ENCODE results near the gene TMOD3.

TMOD3 gene

DNA sequence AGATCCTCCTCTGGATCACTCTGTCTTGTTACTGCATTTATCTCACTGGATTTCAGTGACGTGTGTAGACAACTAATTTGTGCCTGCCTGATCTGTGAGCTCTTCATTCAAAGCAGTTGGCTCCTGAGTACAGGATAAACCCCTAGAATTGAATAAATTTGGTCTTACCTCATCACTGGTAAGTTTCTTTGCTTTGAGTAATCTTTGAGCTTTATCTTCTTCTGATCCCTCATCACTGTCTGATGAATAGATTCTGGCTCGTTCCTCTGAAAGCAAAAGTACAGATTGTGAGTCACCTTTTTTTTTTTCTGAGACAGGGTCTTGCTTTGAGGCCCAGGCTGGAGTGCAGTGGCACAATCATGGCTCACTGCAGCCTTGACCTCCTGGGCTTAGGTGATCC lies 117.7 kb downstream of the TMOD3 start:
- TF ChIP-seq EZH2phosphoT487 (conservative IDR thresholded peaks at IDR 0.05; ENCODE audit: low read length) (no peak), CTCF (IDR thresholded peaks at IDR 0.05; ENCODE audit: insufficient read depth, low read length, poor library complexity, severe bottlenecking) (no peak)
- H3K4me2 ChIP-seq (ENCODE audit: low read depth, low read length, poor library complexity, severe bottlenecking): no peak overlapping the region
- no peaks in the 10 kb centered on the region for H3K9me3 ChIP-seq (ENCODE audit: insufficient read depth, low read length)
- H3K27me3 ChIP-seq (ENCODE audit: low read length): no peaks in the 10 kb centered on the region
- H3K27ac ChIP-seq (ENCODE audit: low read depth, low read length): no peak overlapping the region
- H3K9me2 ChIP-seq (replicated peaks; ENCODE audit: insufficient read depth, low read length): no peaks in the 10 kb centered on the region
- H4K20me1 ChIP-seq (ENCODE audit: low read depth, low read length): no peaks in the 10 kb centered on the region
- H3K79me2 ChIP-seq (ENCODE audit: insufficient read depth, low read length): no peaks in the 10 kb centered on the region
- no peaks in the 10 kb centered on the region for H3F3A ChIP-seq (ENCODE audit: insufficient read depth)
- no peak overlapping the region for H2AFZ ChIP-seq (ENCODE audit: low read depth, low read length, severe bottlenecking)
- no peak overlapping the region for H3K9ac ChIP-seq (ENCODE audit: low read length)
- H3K4me3 ChIP-seq (ENCODE audit: insufficient read depth, low read length, poor library complexity, severe bottlenecking): no peak overlapping the region
- H3K36me3 ChIP-seq (ENCODE audit: low read length): peaks cover 25% of the 10 kb centered on the region

DNA sequence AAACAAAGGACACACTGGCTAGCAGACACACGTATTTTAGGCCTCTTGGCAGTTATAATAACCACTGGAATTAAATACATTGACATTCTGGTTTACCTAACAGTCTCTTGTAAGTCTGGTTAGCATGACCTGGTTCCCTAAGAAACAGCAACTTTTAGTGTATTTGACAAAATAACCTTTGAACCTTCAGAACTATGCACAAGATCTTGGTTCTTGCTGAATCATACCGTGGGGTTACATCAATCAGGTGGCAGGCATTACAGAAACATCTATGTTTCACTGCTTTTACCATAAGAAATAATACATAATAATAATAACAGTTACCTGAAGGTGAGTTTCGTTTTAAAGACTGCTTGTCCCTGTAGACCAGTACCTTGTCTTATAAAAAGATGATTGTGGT lies 123.4 kb downstream of the TMOD3 start:
- no peak overlapping the region for H3K4me2 ChIP-seq (ENCODE audit: low read depth, low read length, poor library complexity, severe bottlenecking)
- H3K79me2 ChIP-seq (ENCODE audit: insufficient read depth, low read length): no peaks in the 10 kb centered on the region
- no peak overlapping the region for H2AFZ ChIP-seq (ENCODE audit: low read depth, low read length, severe bottlenecking)
- H3F3A ChIP-seq (ENCODE audit: insufficient read depth): no peaks in the 10 kb centered on the region
- no peak overlapping the region for H3K27ac ChIP-seq (ENCODE audit: low read depth, low read length)
- TF ChIP-seq CTCF (IDR thresholded peaks at IDR 0.05; ENCODE audit: insufficient read depth, low read length, poor library complexity, severe bottlenecking) (no peak), EZH2phosphoT487 (conservative IDR thresholded peaks at IDR 0.05; ENCODE audit: low read length) (no peak)
- no peaks in the 10 kb centered on the region for H3K9me3 ChIP-seq (ENCODE audit: insufficient read depth, low read length)
- no peak overlapping the region for H3K9ac ChIP-seq (ENCODE audit: low read length)
- peaks cover 21% of the 10 kb centered on the region for H3K36me3 ChIP-seq (ENCODE audit: low read length)
- H3K4me3 ChIP-seq (ENCODE audit: insufficient read depth, low read length, poor library complexity, severe bottlenecking): no peak overlapping the region
- no peaks in the 10 kb centered on the region for H4K20me1 ChIP-seq (ENCODE audit: low read depth, low read length)
- H3K27me3 ChIP-seq (ENCODE audit: low read length): no peaks in the 10 kb centered on the region
- H3K9me2 ChIP-seq (replicated peaks; ENCODE audit: insufficient read depth, low read length): no peaks in the 10 kb centered on the region

DNA sequence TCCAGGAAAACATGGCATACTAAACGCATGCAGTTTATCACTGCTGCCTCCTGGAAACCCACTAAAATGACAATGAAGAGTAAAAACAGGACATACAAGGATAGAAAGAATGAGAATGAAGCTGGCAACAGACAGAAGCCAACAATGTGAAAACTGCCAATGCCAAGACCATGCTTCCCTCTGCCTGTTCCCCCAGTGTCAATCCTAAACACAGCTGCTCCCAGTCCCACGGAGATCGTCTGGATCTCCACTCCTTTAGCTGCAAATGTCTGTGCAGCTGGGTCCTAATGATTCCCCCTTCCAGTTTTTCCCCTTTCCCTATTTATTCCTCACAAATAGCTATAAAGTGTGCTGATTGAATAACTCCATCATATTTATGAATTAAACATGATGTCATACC lies 126.1 kb downstream of the TMOD3 start:
- Histone ChIP-seq H3K36me3 (ENCODE audit: low read length) (peaks cover 30% of the 10 kb centered on the region; the same call in 1 of the 2 replicates), H3K9me3 (ENCODE audit: insufficient read depth, low read length) (no peaks in the 10 kb centered on the region), H3F3A (ENCODE audit: insufficient read depth) (no peaks in the 10 kb centered on the region), H3K27ac (ENCODE audit: low read depth, low read length) (no peak overlapping the region), H3K9ac (ENCODE audit: low read length) (no peak overlapping the region), H3K27me3 (ENCODE audit: low read length) (no peaks in the 10 kb centered on the region), H4K20me1 (ENCODE audit: low read depth, low read length) (no peaks in the 10 kb centered on the region), H3K4me2 (ENCODE audit: low read depth, low read length, poor library complexity, severe bottlenecking) (no peak overlapping the region), H3K79me2 (ENCODE audit: insufficient read depth, low read length) (no peaks in the 10 kb centered on the region), H2AFZ (ENCODE audit: low read depth, low read length, severe bottlenecking) (no peak overlapping the region), H3K4me3 (ENCODE audit: insufficient read depth, low read length, poor library complexity, severe bottlenecking) (no peak overlapping the region), H3K9me2 (replicated peaks; ENCODE audit: insufficient read depth, low read length) (no peaks in the 10 kb centered on the region)
- TF ChIP-seq EZH2phosphoT487 (conservative IDR thresholded peaks at IDR 0.05; ENCODE audit: low read length) (no peak), CTCF (IDR thresholded peaks at IDR 0.05; ENCODE audit: insufficient read depth, low read length, poor library complexity, severe bottlenecking) (no peak)

Data from SU-DHL-6 (cell line).